Mammary epithelial cell (primary cell): ENCODE data around the gene EIF4EBP3.

Source experiments
- EZH2 ChIP-seq: IDR thresholded peaks from 2 replicates; pipeline ENCODE4 v1.6.1; 2012; ENCODE audit warnings: low read length, inconsistent platforms, borderline replicate concordance
- TF ChIP-seq, protein P1 (sequence below), 2 donors: IDR thresholded peaks in 1 of 2; conservative IDR thresholded peaks in 1 of 2; 2 replicates each; pipeline ENCODE4 v1.5.1; 2011 to 2012; ENCODE audit warnings: inconsistent platforms in 2 of 2, low read length in 2 of 2, mild to moderate bottlenecking in 2 of 2, control low read depth in 1 of 2, low read depth in 1 of 2; ENCODE audit not compliant: insufficient read depth in 1 of 2; ENCODE audit errors: extremely low read depth in 1 of 2

- TF ChIP-seq, protein P1, sequence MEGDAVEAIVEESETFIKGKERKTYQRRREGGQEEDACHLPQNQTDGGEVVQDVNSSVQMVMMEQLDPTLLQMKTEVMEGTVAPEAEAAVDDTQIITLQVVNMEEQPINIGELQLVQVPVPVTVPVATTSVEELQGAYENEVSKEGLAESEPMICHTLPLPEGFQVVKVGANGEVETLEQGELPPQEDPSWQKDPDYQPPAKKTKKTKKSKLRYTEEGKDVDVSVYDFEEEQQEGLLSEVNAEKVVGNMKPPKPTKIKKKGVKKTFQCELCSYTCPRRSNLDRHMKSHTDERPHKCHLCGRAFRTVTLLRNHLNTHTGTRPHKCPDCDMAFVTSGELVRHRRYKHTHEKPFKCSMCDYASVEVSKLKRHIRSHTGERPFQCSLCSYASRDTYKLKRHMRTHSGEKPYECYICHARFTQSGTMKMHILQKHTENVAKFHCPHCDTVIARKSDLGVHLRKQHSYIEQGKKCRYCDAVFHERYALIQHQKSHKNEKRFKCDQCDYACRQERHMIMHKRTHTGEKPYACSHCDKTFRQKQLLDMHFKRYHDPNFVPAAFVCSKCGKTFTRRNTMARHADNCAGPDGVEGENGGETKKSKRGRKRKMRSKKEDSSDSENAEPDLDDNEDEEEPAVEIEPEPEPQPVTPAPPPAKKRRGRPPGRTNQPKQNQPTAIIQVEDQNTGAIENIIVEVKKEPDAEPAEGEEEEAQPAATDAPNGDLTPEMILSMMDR (conservative IDR thresholded peaks at IDR 0.05 in 1 of 2, IDR thresholded peaks at IDR 0.05 in 1 of 2; ENCODE audit: extremely low read depth in 1 of 2, insufficient read depth in 1 of 2, low read depth in 1 of 2, low read length in 2 of 2), result no peak
- no peak for TF ChIP-seq EZH2
Measured at GRCh38 chr5:140542972-140543371, 4.5 kb upstream of the EIF4EBP3 start.
